Occipital lobe (tissue), 2 donors: ENCODE measurements around the gene EEF2KMT. TPM values are rescaled to one million over a fixed set of nuclear protein-coding genes. Genes with fewer than 3 reads are reported as not detected.
A peak's percentile ranks its signal among the peaks of the same experiment; 100 is the strongest.
"Not testable (repeated sequence)": the region's sequence is repeated elsewhere in the genome, so short reads cannot be mapped to it uniquely, and the experiment has no call there.

ENCODE experiments used
- DNase-seq: peaks from one replicate; lab custom pipeline; 2025; lab: John Stamatoyannopoulos, UW
- total RNA-seq: library from RNA; depleted of rRNA; stranded (reverse); fragments of >200 nt; gene quantifications from one replicate; pipeline ENCODE4 v1.2.3, GENCODE V29; 2014

The EEF2KMT gene
- total RNA-seq, 1 donor from 2014 or later: 2.2 TPM

DNA sequence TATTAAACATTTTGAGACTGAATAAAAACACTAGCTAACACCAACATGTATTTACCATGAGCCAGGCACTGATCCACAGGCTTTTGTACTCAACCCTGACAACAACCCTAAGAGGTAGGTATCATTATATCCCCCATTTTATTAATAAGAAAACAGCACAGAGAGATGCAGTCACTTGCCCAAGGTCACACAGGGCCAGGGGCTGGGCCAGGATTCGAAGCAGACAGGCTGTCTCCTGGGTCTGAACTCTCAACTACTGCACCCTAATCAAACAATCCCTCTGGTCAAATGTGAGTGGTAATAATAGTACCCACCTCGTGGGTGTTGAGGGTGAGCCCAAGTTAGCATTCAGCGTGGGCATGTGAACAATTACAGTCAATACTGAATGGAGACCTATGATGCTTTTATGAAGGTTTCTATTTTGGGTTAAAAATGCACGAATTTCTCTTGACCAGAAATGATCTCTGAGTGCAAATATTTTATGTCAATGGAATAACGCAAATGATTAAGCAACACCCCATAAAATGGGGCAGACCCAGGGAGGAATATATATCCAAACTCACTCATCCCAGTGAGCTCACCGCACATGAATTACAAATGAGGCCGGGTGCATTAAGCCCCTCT is 1.0 kb downstream of the EEF2KMT start:
- not testable (repeated sequence) for DNase-seq

DNA sequence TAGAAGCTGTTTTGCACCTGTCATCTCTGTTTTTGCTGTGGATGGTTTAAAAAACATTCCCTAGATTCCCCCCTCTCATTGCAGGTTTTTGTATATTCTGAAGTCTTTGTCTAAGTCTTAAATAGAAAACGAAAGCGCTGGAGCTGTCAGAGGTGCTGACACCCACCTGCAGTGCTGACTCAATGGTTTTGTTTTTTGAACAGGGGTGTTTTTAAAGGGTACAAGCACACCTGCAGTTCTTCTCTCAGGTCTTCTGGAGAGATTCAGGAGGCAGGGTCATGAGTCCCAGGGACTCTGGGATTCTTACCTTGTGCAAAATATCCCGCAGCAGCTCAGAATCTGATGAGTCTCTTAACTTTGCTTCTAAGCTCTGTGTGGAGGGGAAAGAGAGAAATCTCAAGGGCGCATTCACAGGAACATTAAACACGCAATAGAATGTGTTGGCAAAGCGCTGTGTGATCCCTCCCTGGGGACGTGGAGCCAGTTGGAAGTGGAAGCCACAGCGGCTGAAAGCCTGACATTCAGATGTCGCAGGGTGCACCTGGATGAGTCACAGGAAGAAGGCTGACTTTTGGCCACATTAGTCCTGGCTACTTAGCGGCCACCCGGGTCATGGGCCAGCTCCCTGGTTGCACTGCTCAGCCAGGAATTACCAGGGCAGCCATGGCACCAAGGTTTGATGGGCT is 2.3 kb downstream of the EEF2KMT start:
- peak; percentile 23 for DNase-seq

DNA sequence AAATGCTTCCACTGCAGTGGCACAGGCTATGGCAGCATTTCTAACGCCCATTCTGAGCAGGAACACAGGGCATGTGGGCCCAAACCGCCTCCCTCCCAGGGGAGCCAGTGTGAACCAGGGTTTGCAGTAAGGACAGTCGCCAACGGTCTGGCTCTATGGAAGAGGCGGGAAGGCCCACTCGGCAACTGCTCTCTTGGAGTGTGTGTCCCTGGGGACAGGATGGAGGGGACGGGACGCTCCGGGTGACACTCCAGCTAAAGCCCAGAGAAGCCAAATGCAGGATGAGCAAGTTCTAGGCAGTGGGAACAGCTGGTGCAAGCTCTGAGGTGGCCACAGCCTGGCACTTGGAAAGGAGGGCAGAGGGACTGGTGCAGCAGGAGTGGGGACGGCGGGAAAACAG is 3.8 kb downstream of the EEF2KMT start:
- DNase-seq: not testable (repeated sequence)

DNA sequence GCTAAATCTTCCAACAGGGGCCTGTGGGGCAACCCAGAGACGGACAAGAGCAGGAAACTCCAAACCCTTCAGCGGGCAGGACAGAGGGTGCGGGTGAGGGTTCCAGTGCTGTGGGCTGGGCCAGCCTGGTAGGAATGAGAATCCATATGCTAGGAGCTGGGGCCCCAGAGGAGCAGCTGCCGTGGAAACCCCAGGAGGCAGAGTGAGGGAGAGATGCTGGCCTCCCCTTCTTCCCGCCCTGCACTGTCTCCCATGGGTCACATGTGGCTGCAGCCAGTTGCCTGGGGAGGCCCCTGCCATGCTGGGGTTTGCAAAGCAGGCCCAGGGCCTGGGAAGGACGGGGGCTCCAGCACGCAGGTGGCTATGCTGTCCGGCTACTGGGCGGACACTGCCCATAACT is 4.5 kb downstream of the EEF2KMT start:
- DNase-seq: not testable (repeated sequence)

DNA sequence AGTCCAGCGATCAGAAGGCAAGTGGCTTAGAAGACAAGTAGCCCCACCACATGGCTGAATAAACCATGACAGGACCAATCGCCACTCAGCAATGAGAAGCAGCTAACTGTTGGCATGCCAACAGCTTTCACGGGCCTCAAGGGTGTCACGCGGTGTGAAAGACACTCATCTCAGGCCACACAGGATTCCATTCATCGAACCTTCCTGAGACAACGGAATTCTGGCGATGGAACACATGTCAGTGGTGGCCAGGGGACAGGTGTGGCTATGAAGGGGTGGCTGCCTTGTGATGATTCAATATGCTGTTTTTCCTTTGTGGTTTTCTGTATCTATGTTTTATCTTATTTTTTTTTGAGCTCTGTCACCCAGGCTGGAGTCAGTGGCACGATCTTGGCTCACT is 7.0 kb downstream of the EEF2KMT start:
- not testable (repeated sequence) for DNase-seq

DNA sequence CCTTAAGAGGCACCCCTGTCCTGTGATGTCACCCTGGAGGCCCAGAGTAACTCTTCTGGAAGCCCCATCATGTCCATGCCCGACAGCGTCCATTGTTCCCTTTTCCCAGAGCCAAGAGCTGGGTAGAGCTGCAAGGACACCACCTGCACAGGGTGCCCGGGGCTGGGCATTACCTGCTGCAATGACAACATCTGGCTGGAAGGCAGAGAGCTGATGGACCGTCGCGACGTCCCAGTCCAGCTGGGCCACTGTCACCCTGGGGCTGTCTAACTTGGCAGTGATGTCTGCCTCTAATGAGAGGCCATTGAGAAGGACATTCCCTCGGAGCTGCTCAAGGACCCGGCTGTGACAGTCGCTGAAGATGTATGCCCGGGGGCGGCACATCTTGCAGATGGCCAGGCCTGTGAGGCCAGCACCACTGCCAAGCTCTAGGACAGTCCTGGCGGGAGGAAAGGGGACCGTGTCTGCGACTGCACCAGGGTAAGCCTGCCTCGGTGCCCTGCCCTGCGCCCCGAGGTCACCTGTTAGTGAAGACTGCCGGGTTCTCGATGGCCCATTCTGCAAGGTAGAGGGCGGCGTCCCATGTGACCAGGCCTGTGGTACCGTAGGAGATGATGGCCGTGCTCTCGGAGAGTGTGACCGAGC is 7.6 kb downstream of the EEF2KMT start:
- DNase-seq: not testable (repeated sequence)

DNA sequence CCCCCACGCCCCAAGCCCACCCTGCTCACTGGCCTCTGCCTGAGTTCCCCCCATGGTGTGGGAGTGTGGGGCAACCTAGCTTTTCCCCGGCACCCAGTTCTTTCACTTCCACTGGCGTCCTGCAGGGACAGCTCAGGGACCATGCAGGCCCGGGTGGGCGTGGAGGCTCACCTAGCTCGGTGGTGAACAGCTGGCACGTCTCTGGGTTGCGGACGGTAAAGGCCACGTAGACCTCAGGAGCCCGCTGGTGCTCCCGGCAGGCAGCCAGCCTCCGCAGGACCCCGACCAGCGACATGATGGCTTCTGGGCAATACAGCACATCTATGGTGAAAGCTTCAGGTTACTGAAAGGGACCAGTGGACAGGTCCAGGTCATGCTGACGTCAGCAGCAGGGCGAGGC is 8.7 kb downstream of the EEF2KMT start:
- DNase-seq: not testable (repeated sequence)

DNA sequence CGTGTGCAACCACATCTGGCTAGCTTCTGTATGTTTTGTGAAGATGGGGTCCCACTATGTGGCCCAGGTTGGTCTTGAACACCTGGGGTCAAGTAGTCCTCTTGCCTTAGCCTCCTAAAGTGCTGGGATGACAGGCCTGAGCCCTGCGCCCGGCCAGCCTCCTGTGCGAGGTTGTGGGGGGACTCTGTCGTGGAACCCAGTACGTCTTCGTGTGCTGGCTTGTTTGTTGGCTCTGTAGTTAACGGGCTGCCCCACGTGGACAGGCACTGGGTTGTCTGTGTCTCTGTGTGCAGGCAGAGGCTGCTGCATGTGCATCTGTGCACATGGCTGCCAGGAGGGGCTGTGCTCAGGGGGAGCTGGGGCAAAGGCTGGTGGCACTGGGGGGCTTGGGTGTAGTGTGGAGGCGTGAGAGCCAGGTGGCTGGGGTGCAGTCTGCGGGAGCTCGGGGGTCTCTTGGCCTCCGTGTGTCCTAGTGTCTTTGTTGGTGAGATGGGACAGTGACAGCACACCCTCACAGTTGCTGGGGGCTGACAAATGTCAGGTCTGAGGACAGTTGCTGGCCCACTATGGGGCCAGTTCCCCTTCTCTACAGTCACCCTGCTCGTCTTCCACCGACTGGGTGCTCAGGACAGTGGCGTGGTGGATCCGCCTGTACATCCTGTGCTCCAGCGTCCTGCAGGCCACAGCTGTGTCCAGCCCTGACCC is 9.4 kb downstream of the EEF2KMT start:
- DNase-seq: not testable (repeated sequence)

DNA sequence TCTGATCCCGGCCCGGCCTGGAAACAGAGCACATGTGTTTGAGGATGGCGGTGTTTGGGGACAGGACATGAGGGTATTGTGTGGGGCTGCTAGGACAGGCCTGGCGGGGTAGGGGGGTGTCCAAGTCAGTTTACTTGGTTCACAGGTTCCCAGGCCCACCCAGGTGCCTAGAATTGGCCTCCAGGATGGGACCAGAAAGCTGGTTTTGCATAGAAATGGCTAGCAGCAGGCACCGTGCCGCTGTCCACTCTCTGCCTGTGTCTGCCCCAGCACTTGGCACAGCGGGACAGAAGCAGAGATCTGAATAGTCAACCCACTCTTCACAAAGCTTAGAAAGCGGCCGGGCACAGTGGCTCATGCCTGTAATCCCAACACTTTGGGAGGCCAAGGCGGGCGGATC is 11.9 kb downstream of the EEF2KMT start:
- not testable (repeated sequence) for DNase-seq

DNA sequence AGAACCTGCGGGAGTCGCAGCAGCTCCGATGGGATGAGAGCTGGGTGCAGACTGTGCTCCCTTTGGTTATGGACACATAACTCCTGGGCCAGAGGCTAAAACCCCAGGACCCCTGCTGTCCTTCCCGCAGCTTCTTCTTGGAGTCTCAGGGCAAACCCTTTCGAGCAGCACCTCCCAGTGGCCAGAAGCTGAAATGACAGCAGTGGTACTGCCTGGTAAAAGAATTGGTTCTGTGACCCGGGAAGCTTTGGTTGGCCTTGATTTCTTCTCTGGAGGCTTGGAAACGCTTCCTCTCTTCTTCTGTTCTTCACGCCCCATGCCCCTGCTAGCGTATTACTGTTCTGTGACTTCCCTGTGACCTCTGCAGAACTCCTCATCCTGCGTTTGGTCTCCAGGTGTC is 12.8 kb downstream of the EEF2KMT start:
- DNase-seq: not testable (repeated sequence)

DNA sequence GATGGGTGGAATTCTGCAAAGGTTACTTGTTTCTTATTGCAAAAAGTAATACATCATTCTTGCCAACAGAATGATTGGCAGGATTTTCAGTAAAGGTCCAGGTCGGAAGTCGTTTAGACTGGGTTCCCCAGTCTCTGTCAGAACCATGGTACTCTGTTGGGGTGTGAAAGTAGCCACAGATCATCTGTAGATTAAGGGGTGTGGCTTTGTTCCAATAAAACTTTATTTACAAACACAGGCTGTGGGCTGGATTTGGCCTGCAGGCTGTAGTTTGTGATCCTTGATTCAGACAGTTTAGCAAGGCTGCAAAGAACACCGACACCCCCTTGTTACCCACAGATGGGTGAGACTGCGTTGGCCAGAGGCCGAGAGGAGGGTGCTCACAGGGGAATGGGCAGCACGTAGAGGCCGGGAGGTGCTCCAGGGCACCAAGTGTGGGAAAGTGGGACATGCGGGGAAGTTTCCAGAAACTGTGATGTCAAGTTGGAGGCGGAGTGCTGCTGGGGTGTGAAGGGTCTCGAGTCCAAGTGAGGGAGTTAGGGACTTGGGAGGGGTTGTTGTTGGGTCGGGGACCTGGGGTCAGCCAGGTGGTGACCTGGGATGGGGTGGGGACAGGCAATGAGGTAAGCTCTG is 13.4 kb downstream of the EEF2KMT start:
- not testable (repeated sequence) for DNase-seq

DNA sequence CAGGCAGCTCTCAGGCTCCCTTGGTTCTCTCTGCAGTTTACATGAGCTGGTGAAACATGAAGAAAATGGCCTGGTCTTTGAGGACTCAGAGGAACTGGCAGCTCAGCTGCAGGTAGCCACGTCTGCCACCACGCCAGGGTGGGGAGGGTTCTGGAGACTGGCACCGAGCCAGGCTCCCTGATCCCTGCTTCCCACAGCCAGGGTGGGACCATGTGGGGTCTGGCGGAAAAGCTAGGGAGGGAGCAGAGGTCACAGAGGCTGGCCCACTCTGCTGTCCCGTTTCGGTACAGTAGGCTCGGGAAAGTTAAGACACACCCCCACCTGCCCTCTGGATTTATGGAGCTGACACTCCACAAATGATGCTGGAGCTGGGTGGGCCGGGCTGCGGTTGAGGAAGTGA is 13.9 kb downstream of the EEF2KMT start:
- not testable (repeated sequence) for DNase-seq

DNA sequence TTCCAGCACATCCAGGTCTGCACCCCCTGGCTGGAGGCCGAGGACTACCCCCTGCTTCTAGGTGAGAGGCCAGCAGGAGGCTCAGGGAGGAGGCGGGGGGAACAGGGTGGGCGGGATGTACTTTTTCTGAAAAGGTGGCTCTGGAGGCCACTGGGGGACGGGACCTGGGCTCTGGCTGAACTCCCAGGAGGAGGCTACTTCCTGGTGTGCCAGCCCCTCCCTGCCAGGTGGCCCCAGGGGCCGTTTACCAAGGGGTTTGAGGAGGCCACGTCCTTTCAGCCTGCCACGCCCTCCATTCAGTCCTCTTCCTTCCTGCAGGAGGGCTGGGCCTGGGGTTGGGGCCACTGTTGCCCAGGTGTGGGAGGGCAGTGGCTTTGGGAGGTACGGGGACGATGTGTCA is 16.6 kb downstream of the EEF2KMT start:
- DNase-seq: not testable (repeated sequence)

DNA sequence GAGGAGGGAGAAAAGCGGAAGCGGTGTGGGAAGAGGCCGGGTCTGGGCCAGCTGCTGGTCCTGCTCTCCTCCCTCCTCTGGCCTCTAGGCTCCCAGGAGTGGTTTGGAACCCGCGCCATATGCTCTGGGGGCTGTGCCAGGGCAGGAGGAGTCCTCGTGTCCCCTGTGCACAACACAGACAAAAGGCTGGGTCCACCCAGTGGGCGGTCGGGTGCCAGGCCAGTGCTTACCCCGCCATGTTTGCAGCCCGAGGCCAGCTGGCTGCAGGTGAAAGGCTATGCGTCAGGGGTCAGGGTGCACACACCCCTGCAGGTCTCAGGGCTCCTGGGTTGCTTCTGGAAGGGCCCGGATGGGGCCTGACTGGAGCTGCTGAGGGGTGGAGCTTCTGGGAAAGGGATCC is 17.1 kb downstream of the EEF2KMT start:
- DNase-seq: not testable (repeated sequence)

DNA sequence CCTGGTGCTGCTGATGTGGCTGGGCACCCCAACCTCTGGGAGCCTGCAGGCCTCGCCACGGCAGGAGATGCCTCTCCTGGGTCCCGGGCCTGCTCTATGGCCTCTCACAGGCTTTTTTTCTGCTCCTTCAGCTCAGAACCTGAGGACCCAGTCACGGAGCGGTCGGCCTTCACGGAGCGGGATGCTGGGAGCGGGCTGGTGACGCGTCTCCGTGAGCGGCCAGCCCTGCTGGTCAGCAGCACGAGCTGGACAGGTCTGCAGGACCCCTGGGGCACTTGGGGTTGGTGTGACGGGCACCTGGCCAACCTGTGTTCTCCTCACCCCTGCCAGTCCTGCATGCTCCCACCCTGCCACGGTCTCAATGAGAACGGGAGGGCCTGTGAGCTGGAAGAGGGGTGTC is 19.0 kb downstream of the EEF2KMT start:
- DNase-seq: no peak

DNA sequence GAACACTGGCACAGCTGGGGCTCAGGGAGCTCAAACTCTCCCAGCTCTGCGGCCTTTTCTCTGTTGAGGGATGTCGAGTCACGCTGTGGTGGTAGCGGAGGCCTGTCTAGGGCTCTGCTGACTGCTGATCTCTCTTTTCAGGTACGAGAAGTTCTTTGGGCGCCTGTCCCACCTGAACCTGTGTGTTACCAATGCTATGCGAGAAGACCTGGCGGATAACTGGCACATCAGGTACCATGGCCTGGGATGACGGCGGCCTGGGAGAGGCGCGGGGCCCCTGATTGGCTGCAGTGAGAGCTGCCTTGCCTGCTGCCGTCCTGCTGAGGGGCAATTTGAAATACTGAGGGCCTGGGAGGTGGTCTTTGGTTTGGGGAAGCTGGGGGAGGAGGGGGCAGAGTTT is 20.3 kb downstream of the EEF2KMT start:
- DNase-seq: no peak

DNA sequence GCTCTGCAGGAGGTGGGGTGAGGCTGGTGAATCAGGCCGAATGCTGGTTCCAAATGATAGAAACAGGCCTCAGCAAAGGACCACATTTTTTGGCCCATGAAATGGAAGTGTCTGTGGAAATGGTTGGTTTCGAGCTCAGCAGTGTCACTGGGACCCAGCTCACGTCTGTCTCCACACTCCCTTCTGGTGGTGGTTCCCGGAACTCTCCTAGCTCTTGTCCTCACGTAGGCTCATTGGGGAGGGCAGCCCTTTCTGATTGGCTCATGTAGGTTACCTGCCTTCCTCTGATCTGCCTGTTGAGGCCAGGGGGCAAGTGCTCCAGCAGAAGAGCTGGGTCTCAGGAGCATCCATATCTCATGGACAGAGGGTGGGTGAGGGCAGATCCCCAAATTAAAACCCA is 22.0 kb downstream of the EEF2KMT start:
- DNase-seq: no peak

DNA sequence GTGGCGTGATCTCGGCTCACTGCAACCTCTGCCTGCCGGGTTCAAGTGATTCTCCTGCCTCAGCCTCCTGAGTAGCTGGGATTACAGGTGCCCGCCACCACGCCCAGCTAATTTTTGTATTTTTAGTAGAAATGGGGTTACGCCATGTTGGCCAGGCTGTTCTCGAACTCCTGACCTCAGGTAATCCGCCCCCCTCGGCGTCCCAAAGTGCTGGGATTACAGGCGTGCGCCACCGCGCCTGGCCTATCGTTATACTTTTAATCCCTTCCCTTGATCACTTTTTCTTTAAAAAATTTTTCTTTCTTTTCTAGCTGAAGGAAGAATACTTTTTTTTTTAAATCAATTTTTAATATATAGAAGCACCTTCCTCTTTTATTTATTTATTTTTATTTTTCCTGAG is 23.8 kb downstream of the EEF2KMT start:
- DNase-seq: not testable (repeated sequence)

DNA sequence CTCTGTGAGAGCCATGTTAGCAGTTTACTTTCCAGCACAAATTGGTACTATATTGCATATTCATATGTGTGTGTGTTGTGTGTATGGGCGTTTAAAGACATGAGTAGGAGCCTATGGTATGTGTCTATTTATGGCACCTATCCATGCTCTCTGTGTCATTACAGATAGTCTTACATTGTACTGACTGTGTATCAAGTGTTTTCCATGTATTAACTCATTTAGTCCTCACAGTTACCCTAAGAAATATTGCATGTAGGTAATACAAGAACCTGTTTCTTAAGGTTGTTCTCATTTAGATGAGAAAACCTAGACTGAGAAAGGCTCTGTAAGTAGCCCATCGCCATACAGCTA is 24.3 kb downstream of the EEF2KMT start:
- DNase-seq: no peak

DNA sequence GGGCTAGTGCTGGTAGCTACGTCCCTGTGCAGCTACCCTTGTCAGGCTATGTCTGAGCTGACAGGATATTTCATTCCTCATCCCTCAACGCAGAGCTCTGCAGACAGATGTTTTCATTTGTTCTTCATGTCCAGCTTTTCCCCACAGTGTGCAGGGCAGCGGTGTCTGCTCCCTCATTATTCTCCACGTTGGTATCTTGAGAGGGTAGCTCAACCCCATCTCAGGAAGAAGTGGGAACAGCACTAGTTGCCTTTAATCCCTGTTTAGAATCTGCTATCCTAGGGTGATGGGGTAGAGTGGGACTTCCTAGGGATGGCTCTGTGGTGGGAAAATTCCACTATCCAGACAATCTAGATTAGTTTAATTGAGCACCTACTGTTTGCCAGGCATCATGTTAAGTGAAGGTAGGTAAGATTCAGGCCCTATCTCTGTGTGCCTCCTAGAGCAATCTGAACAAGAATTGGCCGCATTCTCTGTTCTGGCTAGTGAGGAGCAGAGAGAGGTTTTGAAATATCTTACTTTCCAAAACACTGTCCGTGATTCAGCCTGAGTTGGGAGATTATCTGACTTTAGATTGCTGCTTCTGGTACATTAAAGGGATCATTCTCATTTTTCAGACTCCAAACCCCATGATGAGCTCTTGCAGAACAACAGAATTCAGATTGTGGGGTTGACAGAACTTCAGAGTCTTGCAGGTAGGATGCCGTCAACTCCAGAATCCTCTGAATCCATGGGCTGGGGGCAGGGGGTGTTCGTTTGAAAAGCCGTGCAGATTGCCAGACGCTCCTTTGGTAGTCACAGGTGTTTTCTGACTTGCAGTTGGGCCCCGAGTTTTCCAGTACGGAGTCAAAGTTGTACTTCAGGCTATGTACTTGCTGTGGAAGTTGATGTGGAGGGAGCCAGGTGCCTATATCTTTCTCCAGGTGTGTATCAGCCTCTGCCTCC is 25.0 kb downstream of the EEF2KMT start:
- DNase-seq: no peak
